Measurements from ENCODE around the gene POU2F2.

DNA sequence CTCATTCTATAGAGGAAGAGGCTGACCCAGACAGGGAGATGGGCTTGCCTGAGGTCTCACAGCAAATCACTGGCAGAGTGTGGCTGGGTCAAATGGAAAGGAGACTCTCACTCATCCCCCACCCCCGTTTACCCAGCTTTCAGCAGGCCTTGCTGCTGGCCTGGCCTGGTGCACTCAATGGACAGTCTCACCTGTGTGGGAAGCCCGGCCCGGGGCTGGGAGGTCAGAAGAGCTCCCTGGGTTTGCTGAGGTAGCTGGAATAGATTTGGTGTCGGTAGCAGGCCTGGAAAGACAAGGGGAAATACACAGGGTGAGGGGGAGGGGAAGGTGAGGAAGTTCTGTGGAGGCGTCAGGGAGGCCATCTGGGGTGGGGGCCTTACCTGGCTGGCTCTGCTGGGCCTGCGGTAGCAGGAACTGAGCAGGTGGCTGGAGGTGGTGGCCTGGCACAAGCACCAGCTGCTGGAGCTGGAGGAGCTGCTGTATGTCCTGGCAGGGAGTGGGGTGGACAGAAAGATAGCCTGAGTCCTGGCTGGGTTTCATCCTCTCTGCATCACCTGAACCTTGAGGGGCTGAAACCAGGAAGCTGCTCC, 32.8 kb downstream of the POU2F2 start:
- TF ChIP-seq, protein P1, sequence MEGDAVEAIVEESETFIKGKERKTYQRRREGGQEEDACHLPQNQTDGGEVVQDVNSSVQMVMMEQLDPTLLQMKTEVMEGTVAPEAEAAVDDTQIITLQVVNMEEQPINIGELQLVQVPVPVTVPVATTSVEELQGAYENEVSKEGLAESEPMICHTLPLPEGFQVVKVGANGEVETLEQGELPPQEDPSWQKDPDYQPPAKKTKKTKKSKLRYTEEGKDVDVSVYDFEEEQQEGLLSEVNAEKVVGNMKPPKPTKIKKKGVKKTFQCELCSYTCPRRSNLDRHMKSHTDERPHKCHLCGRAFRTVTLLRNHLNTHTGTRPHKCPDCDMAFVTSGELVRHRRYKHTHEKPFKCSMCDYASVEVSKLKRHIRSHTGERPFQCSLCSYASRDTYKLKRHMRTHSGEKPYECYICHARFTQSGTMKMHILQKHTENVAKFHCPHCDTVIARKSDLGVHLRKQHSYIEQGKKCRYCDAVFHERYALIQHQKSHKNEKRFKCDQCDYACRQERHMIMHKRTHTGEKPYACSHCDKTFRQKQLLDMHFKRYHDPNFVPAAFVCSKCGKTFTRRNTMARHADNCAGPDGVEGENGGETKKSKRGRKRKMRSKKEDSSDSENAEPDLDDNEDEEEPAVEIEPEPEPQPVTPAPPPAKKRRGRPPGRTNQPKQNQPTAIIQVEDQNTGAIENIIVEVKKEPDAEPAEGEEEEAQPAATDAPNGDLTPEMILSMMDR (IDR thresholded peaks at IDR 0.05), result no peak
- no peak for TF ChIP-seq POLR2A (IDR thresholded peaks at IDR 0.05)

Measured in uterus (tissue), 2 donors.